ENCODE measurements around the gene RAB28.
"Not testable (repeated sequence)": the region's sequence is repeated elsewhere in the genome, so short reads cannot be mapped to it uniquely, and the experiment has no call there.

Gene RAB28

DNA sequence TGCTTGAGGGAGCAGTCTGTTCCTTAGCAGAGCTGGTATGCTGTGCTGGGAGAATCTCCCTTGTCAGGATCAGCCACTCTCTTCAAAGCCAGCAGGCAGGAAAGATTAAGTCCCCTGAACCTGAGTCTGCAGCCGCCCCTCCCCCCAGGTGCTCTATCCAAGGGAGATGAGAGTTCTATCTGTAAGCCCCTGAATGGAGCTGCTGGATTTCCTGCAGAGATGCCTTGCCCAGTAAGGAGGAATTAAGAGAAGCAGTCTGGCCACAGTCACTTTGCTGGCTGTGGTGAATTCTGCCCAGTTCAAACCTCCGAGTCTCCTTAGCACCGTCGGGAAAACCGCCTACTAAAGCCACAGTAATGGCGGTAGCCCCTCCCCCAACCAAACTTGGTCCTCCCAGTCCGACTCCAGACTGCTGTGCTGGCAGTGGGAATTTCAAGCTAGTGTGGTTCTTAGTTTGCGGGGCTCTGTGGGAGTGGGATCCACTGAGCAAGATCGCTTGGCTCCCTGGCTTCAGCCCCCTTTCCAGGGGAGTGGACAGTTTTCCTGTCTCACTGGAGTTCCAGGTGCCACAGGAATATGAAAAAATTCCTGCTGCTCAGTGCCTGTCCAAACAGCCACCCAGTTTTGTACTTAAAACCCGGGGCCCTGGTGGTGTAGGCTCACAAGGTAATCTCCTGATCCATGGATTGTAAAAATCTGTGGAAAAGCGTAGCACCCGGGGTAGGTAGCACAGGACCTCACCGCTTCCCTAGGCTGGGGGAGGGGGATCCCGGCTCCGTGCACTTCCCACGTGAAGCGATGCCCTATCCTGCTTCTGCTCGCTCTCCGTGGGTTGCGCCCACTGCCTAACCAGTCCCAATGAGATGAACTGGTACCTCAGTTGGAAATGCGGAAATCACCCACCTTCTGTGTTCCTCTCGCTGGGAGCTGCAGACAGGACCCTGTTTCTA is 38.0 kb downstream of the RAB28 start:
- no peak for DNase-seq (ENCODE audit: low read depth)

DNA sequence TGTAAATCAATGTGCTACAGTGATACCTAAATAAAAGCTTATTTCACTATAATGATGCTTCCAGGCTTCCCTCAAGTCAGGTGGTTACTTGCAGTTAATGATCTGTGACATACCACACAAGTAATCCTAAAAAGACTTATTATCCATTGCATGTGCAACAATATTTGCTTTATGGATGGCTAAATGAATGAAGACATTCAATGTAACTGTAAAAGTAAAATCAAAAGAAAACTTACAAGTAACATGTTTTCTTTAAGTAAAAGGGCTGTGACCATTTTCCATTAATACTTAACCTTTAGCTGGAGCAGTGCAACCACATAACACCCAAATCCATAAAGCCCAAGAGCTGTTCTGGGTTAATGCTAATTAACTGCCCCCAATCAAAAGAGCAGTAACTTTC is 42.6 kb downstream of the RAB28 start:
- no peak for DNase-seq (ENCODE audit: low read depth)

DNA sequence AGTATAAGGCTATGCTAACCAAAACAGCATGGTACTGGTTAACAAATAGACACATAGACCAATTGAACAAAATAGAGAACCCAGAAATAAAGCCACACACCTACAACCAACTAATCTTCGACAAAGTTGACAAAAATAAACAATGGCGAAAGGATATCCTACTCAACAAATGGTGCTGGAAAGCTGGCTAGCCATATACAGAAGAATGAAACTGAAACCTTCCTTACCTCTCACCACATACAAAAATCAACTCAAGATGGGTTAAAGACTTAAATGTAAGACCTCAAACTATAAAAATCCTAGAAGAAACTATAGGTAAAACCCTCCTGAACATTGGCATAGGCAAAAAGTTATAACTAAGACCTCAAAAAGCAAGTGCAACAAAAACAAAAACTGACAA is 47.2 kb downstream of the RAB28 start:
- DNase-seq (ENCODE audit: low read depth) = no peak

DNA sequence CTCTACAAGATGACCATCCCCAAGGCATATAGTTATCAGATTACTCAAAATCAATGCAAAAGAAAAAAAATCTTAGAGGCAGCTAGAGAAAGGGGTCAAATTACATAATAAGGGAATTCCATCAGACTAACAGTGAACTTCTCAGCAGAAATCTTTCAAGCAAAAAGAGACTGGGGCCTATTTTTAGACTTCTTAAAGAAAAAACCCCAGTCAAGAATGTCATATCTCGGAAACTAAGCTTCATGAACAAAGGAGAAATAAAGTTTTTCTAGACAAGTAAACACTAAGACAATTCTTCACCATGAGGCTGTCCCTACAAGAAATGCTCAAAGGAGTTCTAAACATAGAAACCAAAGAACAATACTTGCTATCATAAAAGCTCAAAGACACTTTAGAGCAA is 51.7 kb downstream of the RAB28 start:
- no peak for DNase-seq (ENCODE audit: low read depth)

DNA sequence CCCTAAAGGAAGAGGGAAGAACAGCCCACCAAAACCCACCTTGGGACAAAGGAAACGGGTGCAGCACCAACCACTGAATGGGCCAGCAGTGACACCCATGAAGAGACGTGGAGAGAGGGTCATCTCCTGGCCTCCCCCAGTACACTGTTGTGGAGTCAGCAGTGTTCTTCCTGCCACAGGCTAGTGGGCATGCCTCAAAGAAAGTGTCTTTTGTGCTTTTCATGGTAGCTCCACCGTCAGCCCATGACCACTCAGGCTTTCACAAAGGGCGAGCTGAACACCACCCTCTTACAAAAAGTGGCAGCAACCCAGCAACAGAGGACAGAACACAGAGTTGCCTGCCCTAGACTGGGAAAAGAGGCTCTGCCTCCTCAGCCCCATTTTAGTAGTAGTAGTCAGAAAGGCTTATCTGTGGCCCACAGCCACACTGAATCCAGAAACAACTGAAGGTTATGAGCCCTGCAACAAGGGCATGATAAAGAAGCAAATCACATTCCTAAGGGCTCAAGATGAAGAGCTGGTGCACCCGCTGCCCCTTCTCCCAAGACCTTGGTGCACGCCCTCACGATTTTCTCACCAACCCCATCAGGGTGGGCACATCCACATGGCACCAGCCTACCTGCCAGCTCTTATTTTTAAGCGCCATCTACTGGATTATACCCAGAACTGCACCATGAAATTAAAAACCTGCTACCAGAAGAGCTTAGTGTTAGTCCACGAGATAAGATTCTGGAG is 53.1 kb downstream of the RAB28 start:
- no peak for DNase-seq (ENCODE audit: low read depth)

DNA sequence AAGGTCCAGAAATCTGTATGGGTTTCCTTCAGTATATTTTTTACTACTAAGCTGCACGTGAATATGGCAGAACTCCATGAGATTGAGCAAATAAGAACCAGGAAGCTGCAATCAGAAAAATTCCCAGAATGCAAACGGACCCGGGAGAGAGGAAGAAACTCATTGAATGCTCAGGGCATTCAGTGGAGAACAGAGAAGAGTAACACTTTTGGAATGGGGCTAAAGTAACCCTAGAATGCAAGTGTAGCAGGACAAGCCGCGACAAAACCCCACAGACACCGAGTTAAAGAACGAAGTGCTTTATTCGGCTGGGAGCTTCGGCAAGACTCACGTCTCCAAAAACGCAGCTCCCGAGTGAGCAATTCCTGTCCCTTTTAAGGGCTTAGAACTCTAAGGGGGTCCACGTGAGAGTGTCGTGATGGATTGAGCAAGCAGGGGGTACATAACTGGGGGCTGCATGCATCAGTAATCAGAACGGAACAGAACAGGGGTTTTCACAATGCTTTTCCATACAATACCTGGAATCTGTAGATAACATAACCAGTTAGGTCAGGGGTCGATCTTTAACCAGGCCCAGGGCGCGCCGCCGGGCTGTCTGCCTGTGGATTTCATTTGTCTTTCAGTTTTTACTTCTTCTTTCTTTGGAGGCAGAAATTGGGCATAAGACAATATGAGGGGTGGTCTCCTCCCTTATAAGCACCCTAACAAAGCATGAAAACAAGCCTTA is 56.4 kb downstream of the RAB28 start:
- no peak for DNase-seq (ENCODE audit: low read depth)

DNA sequence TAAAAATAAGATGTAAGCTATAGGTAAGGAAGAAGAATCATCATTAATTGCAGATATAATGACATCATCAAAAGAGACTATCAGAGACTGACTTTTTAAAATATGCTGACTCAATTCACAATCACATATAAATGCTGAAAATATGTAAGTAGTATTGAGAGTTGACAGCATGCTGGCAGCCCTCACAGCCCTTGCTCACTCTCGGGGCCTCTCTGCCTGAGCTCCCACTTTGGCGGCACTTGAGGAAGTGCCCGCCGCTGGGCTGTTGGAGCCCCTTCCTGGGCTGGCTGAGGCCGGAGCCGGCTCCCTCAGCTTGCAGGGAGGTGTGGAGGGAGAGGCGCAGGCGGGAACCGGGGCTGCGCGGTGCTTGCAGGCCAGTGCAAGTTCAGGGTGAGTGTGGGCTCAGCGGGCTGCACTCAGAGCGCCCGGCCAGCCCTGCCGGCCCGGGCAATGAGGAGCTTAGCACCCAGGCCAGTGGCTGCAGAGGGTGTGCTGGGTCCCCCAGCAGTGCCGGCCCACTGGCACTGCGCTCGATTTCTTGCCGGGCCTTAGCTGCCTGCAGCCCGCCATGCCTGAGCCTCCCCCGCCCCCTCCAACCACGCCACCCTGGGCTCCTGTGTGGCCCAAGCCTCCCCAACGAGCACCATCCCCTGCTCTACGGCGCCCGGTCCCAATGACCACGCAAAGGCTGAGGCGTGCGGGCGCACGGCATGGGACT is 68.9 kb downstream of the RAB28 start:
- DNase-seq (ENCODE audit: low read depth) = no peak

DNA sequence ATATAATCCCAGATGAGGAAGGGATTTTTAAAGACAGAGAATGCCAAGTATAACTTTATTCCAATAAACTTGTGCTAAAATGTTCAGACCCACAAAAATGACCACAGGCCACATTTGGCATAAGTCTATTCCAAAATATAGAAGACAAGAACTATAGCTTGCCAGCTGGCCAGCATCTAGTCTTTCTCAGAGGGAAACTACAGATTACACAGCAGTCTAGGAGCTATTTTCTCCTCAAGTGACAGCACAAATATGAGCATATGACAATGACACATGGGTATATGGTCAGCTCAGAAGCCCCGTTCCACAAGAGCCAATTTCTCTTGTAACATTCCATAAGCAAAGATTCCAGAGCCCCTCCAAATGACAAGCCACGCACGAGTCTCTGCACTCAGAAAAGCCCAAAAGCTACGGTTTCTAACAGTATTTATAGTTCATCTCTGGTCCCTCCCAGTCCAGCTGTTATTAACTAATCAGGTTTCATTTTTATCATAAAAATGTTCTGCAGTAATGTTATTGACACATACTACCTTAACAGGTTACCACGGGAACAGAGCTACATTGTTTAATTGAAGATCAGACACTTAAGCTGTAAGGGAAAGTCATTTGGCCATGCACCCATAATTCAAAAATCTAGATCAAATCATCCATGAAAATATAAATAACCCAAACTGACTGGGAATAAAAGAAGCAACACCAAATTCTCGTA is 70.3 kb downstream of the RAB28 start:
- no peak for DNase-seq (ENCODE audit: low read depth)

DNA sequence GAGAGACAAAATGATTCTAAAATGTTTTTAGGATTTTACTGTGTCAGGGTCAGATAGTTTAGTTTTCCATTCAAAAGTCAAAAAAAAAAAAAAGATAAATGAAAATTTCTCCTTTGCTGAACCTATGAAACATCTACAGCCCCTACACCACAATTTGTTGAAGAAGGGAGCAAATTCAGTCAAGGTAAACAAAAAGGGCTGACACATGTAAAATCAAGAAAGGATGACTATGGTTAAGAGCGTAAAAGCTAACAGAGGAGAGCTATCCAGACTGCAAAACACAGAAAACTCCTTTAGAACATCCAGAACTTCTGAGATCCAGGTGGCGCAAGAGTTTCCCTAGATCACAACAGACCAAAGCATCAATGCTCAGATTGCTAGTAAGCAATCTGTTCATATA is 72.2 kb downstream of the RAB28 start:
- DNase-seq (ENCODE audit: low read depth) = no peak

DNA sequence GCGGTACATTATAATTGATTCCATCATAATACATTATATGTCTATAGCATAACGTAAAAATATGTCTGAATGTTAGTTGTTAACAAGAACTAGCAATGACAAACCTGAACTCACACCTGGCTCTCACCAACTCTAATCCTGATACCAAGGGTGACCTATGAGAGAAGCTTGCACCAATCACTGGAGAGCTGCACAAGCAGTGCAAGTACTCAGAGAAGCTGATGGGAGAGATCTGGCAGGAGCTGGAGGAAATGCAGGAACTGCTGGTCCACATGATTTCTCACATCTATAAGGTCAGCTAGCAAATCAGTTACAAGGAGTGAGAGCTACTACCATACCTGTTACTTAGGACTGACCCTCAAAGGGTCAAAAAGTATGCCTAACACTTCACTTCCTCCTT is 74.8 kb downstream of the RAB28 start:
- DNase-seq (ENCODE audit: low read depth) = no peak

DNA sequence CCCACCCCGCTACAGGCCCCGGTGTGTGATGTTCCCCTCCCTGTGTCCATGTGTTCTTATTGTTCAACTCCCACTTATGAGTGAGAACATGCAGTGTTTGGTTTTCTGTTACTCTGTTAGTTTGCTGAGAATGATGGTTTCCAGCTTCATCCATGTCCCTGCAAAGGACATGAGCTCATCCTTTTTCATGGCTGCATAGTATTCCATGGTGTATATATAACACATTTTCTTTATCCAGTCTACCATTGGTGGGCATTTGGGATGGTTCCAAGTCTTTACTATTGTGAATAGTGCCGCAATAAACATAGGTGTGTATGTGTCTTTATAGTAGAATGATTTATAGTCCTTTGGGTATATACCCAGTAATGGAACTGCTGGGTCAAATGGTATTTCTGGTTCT is 78.0 kb downstream of the RAB28 start:
- DNase-seq (ENCODE audit: low read depth) = not testable (repeated sequence)

DNA sequence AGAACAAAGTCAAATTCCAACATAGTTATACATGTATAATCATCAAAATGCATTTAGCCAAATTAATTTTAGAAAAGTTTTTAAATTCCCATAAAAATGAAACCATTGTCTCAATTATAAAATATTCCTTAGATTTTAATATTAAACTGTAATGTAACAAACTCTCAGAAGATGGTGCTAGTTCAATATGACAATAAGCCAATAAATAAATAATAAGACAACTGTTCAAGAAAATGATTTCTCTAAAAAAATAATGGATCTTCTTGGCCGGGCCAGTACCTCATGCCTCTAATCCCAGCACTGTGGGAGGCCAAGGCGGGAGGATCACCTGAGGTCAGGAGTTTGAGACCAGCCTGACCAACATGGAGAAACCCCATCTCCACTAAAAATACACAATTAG is 80.3 kb downstream of the RAB28 start:
- DNase-seq (ENCODE audit: low read depth) = no peak

DNA sequence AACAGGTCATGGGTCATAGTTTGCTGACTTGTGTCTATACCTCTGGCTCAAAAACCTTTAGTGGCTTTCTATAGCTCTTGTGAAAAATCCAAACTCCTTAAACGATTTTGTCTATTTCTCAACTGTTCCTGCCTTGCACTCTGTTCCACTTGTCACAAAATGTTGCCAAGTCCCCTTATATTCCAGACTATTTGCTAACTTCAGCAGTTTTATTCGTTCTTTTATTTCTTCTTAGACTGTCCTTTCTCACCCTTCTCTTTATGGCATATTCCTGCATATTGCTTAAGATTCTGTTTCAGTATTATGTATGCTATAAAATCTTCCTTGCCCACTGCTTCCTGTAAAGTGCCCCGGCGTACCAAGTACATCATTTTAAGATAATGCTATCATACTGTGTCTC is 80.8 kb downstream of the RAB28 start:
- DNase-seq (ENCODE audit: low read depth) = no peak

DNA sequence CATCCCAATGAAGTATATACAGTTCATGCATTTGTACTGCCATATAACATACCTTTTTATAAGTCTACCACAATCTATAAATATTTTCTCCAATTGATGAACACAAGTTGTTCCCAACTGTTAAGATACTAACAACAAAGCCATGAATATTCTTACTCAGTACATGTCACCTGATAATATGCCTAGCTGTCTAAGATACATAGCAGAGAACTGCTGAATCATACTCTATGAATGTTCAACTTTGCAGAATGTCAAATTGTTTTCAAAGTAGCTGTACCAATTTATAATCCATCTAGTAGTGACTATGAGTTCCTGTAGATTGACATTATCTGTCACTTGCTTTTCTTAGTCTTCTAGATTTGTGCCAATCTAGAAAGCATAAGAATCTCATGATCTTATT is 84.9 kb downstream of the RAB28 start:
- DNase-seq (ENCODE audit: low read depth) = no peak

DNA sequence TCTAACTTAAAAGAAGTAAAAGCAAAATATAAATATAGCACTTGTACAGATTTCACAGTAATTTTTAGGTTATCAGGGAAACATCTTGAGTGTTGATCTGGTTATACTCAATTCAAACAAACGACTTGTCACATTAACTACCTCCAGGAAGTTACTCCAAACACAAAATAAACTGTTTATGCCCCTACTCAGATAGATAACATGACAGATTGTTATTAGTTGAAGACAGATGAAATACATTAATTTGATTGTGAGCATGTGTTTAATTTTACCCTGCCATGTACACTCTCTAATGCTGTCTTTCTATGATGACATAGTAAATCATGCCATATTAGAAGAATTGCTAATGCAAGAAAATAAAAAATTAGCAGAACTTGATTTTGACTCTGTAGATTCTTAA is 88.0 kb downstream of the RAB28 start:
- DNase-seq (ENCODE audit: low read depth) = no peak

DNA sequence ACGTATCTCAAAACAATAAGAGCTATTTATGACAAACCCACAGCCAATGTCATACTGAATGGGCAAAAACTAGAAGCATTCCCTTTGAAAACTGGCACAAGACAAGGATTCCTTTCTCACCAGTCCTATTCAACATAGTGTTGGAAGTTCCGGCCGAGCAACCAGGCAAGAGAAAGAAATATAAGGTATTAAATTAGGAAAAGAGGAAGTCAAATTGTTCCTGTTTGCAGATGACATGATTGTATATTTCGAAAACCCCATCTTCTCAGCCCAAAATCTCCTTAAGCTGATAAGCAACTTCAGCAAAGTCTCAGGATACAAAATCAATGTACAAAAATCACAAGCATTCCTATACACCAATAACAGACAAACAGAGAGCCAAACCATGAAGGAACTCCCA is 94.2 kb downstream of the RAB28 start:
- DNase-seq (ENCODE audit: low read depth) = not testable (repeated sequence)

DNA sequence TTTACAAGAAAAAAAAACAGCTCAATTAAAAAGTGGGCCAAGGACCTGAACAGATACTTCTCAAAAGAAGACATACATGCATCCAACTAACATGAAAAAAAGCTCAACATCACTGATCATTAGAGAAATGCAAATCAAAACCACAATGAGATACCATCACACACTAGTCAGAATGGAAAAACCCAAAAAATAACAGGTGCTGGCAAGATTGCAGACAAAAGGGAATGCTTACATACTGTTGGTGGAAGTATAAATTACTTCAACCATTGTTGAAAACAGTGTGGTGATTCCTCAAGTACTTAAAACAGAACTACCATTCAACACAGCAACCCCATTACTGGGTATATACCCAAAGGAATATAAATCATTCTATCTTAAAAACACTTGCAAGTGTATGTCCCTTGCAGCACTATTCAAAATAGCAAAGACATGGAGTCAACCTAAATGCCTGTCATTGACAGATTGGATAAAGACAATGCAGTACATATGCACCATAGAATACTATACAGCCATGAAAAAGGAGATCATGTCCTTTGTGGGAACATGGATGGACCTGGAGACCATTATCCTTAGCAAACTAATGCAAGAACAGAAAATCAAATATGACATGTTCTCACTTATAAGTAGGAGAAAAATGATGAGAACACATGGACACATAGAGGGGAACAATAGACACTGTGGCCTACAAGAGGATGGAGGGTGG is 97.6 kb downstream of the RAB28 start:
- no peak for DNase-seq (ENCODE audit: low read depth)

DNA sequence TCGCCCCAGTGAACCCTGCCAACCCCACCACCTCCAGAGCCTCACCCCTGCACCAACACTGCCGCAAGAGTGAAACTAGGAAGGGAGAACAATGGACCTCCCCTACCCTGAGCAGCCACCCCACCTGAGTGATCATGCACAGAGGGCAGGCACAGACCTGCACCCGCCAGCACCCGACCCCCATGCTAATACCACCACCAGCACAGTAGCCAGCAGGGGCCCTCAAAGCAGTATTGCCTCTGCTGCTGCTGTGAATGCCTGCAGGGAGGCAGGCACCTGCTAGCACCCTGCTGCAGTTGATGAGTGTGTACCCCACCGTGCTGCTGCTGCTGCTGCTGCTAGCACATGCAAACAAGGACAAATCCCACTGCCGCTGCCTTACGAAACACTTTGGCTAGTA is 100.1 kb downstream of the RAB28 start:
- no peak for DNase-seq (ENCODE audit: low read depth)

DNA sequence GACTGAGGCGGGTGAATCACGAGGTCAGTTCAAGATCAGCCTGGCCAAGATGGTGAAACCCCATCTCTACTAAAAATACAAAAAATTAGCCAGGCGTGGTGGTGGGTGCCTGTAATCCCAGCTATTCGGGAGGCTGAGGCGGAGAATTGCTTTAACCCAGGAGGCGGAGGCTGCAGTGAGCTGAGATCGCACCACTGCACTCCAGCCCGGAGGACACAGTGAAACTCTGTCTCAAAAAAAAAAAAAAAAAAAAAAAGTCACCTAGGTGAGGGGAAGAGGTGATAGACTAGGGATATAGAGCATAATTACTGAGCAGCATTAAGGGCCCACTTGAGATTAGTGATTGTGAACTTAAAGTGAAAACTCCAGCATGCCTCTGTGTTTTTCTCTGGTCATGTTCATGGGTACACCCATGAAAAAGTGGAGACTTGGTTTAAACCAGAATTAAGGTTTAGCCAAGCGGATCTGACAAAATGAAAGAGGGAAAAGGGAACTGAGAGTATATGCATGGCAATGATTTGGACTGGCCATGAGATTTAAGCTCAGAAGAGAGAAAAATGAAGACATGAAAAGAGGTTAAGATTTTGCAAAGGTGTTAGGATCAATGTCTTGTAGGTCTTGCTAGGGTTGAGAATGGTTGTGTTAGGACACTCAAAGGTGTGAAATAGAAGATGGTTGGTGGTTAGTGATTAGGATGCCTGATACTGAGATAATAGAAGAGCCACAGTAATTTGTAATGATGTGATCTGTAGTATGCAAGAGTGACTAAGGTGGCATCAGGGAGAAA is 105.0 kb downstream of the RAB28 start:
- no peak for DNase-seq (ENCODE audit: low read depth)

DNA sequence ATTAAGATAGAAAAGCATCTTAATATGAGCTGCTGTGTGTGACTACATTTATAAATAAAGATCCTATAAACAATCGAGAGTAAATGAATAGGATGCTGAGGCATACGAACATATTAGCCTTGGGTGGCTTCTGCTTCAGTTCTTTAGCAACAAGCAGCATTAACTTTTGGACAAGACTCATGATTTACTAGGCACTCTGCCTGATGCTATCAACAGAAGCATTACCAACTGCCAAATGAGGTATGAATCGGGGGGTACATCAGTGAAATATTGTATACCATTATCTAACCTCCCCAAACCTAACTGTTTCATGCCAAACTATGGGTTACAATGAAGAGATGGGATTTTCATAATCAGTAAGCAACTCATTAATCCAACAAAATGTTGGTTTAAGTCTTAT is 113.1 kb downstream of the RAB28 start:
- DNase-seq (ENCODE audit: low read depth) = no peak
